ENCODE results near the gene RBMS3. TPM values are rescaled to one million over a fixed set of nuclear protein-coding genes. Genes with fewer than 3 reads are reported as not detected.

RBMS3 gene
- total and polyA plus RNA-seq, 2 of the 13 experiments (the other 11 are each of a cell fraction or from before 2014, with no cell fraction given): not detected

DNA sequence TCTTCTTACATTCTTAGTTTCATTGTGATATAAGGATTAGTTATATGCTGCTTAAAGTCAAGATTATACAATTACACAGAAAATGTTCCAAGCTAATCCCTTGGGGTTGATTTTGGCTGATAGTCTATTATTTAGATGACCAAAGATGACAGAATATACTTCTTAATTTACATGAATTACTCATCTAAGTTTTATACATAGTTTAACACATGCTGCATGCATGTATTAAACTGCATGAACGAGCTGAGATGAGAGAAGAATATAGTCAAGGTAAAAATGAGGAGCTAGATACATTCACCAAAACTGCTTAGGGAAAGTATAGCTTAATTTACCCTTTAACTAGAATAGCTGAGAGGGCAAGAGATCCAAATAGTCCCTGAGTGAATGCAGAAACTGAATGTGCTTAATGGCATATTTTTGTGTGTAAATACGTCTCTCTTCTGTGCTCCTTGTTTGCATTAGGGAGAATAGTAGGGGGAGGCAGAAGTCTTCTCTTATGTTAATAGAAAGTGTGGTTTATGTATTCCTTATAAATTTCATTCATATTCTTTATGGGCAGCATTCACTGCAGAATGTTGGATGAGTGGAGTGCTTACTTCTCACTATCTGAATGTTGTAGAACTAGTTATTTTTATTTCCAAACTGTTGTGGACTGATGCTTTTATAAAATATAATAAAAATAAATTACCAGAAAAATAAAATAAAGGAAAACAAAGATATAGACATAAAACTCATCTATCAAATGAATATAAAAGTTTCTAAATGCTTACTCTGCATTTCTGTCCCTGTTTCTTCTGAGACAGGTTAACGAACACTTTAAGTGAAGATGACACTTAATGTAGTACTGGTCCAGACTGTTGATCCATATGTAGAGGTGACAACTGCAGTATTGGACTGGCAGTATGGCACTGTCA, 327.8 kb downstream of the RBMS3 start:
- H3K27me3 ChIP-seq (ENCODE audit: control insufficient read depth in 1 of 2, insufficient read depth in 2 of 2, low read length in 2 of 2): no peaks in the 10 kb centered on the region
- TF ChIP-seq ZNF263 (CRISPR knock-in tag; IDR thresholded peaks at IDR 0.05): no peak
- peak; percentile 67 for TF ChIP-seq MAFF (IDR thresholded peaks at IDR 0.05; ENCODE audit: low read depth, low read length)
- peak; percentile 79 to 86 for TF ChIP-seq MAFK (conservative IDR thresholded peaks at IDR 0.05 in 1 of 2, IDR thresholded peaks at IDR 0.05 in 1 of 2; ENCODE audit: low read length in 2 of 2)
- no peak for ATAC-seq
- BruUV-seq (replicated peaks): no TSS peak
- 0 out of 2 replicates have a peak, but pooled peaks cover 2% of the 10 kb centered on the region for H4K20me1 ChIP-seq (ENCODE audit: insufficient read depth, low read length)
- DNase-seq (ENCODE audit: low spot score): no peak
- ChIA-PET POLR2A (no interaction called here), CTCF (ENCODE audit: low intra/inter-chr PET ratio, low total read pairs) (no interaction called here)
- no peak overlapping the region for H3K4me2 ChIP-seq (ENCODE audit: low read depth, low read length)
- no peaks in the 10 kb centered on the region for H3K4me1 ChIP-seq (ENCODE audit: insufficient read depth, low read length)
- no peaks in the 10 kb centered on the region for H3K36me3 ChIP-seq (replicated peaks in 1 of 2; ENCODE audit: control insufficient read depth in 1 of 2, insufficient read depth in 2 of 2, low read length in 2 of 2)
- H3K4me3 ChIP-seq (replicated peaks in 1 of 3; ENCODE audit: insufficient read depth in 1 of 3, low read depth in 2 of 3, low read length in 3 of 3): no peak overlapping the region
- 1% methylated on average over 3 of the region's 3 CpGs for WGBS (ENCODE audit: low lambda C conversion rate)
- H3K27ac ChIP-seq (ENCODE audit: extremely low read length, insufficient read depth, low read length): no peak overlapping the region
- H3K9me3 ChIP-seq (ENCODE audit: low read length): no peaks in the 10 kb centered on the region
- intact Hi-C loops (cut with micrococcal nuclease; ENCODE audit: unreplicated experiment) (no loop called here), in situ Hi-C loops (cut with HindIII; ENCODE audit: extremely low pct_ligation_motif_present, low pct_unique_long_range_greater_than_20kb) (no loop called here)
- H3K9ac ChIP-seq (ENCODE audit: insufficient read depth, low read depth, low read length): no peak overlapping the region
- no peak for FAIRE-seq
- H2AFZ ChIP-seq (ENCODE audit: low read length): no peak overlapping the region
- no peaks in the 10 kb centered on the region for H3K79me2 ChIP-seq (ENCODE audit: insufficient read depth, low read length)

DNA sequence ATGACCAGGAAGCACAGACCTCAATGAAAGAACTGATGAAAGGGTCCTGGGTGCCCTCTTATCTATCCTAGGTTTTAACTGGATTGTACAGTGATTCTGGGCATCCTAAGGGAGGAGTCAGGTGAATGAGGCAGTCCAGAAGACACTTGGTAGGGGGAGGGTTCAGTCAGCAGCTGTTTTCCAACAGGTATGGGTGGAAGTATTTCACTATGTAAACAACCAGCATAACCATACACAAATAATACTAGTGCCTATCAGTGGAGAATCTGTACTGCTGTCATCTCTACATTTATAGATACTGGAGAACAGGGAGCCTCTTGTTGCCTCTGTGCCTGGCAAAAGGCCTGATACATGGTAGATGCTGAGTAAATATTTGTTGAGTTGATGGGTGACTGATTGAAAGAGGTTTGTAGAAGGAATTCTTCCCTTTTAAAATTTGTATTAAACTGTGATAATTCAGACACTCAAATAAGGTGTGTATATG, 328.5 kb downstream of the RBMS3 start:
- intact Hi-C loops (cut with micrococcal nuclease; ENCODE audit: unreplicated experiment) (no loop called here), in situ Hi-C loops (cut with HindIII; ENCODE audit: extremely low pct_ligation_motif_present, low pct_unique_long_range_greater_than_20kb) (no loop called here)
- H3K36me3 ChIP-seq (replicated peaks in 1 of 2; ENCODE audit: control insufficient read depth in 1 of 2, insufficient read depth in 2 of 2, low read length in 2 of 2): no peaks in the 10 kb centered on the region
- H2AFZ ChIP-seq (ENCODE audit: low read length): no peak overlapping the region
- no peak for FAIRE-seq
- no TSS peak for BruUV-seq (replicated peaks)
- H4K20me1 ChIP-seq (ENCODE audit: insufficient read depth, low read length): 0 out of 2 replicates have a peak, but pooled peaks cover 2% of the 10 kb centered on the region
- H3K9me3 ChIP-seq (ENCODE audit: low read length): no peaks in the 10 kb centered on the region
- no peaks in the 10 kb centered on the region for H3K4me1 ChIP-seq (ENCODE audit: insufficient read depth, low read length)
- peak; percentile 16 for DNase-seq (ENCODE audit: low spot score)
- ChIA-PET POLR2A (no interaction called here), CTCF (ENCODE audit: low intra/inter-chr PET ratio, low total read pairs) (no interaction called here)
- H3K79me2 ChIP-seq (ENCODE audit: insufficient read depth, low read length): no peaks in the 10 kb centered on the region
- no peak overlapping the region for H3K4me2 ChIP-seq (ENCODE audit: low read depth, low read length)
- no peak overlapping the region for H3K4me3 ChIP-seq (replicated peaks in 1 of 3; ENCODE audit: insufficient read depth in 1 of 3, low read depth in 2 of 3, low read length in 3 of 3)
- H3K27me3 ChIP-seq (ENCODE audit: control insufficient read depth in 1 of 2, insufficient read depth in 2 of 2, low read length in 2 of 2): no peaks in the 10 kb centered on the region
- no peak overlapping the region for H3K27ac ChIP-seq (ENCODE audit: extremely low read length, insufficient read depth, low read length)
- ATAC-seq: peak; percentile 29; the same call in 1 of the 3 replicates
- H3K9ac ChIP-seq (ENCODE audit: insufficient read depth, low read depth, low read length): no peak overlapping the region
- TF ChIP-seq FOXA1 (IDR thresholded peaks at IDR 0.05) (no peak), FOXA1 (CRISPR knock-in tag; IDR thresholded peaks at IDR 0.05) (0 out of 2 replicates have a peak, but pooled peaks have one; percentile 7)
- TF ChIP-seq, protein P1, sequence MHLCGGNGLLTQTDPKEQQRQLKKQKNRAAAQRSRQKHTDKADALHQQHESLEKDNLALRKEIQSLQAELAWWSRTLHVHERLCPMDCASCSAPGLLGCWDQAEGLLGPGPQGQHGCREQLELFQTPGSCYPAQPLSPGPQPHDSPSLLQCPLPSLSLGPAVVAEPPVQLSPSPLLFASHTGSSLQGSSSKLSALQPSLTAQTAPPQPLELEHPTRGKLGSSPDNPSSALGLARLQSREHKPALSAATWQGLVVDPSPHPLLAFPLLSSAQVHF (CRISPR knock-in tag; IDR thresholded peaks at IDR 0.05): no peak
